MCF 10A (cell line): ENCODE measurements around the gene ZDHHC1. TPM values are rescaled to one million over a fixed set of nuclear protein-coding genes. Genes with fewer than 3 reads are reported as not detected.
"Not testable (repeated sequence)": the region's sequence is repeated elsewhere in the genome, so short reads cannot be mapped to it uniquely, and the experiment has no call there.

Source experiments
- BruUV-seq: library from RNA; stranded (reverse); fragments of 400-500 nt; replicated peaks from 2 replicates; lab custom pipeline; 2021; lab: Mats Ljungman, UMichigan
- CTCF ChIA-PET: fragments of 300-600 bp; sonication (Branson Sonifier 250); formaldehyde crosslinking; extraction: SDS; loops from one replicate; lab custom pipeline; 2021; ENCODE audit warnings: antibody characterized with exemption, inconsistent platforms; lab: Yijun Ruan, JAX
- POLR2A ChIA-PET: fragments of 300-600, 350-650 bp; sonication (Branson Sonifier 250); formaldehyde crosslinking; extraction: SDS; loops from one replicate; lab custom pipeline; 2020; ENCODE audit warnings: antibody characterized with exemption, inconsistent platforms; lab: Yijun Ruan, JAX
- DNase-seq: peaks from one replicate; pipeline ENCODE4 v3.0.0-alpha.2; 2018; ENCODE audit not compliant: unreplicated experiment
- H3K27ac Mint-ChIP-seq: one replicate; pipeline ENCODE4 v1.8.0; 2022; ENCODE audit warnings: mild to moderate bottlenecking, low read depth, mixed read lengths; ENCODE audit not compliant: unreplicated experiment
- H3K27me3 Mint-ChIP-seq: one replicate; pipeline ENCODE4 v1.8.0; 2022; ENCODE audit warnings: mixed read lengths; ENCODE audit not compliant: insufficient read depth, unreplicated experiment
- H3K36me3 Mint-ChIP-seq: one replicate; pipeline ENCODE4 v1.8.0; 2022; ENCODE audit warnings: mild to moderate bottlenecking, moderate library complexity, mixed read lengths; ENCODE audit not compliant: insufficient read depth, unreplicated experiment
- H3K4me1 Mint-ChIP-seq: one replicate; pipeline ENCODE4 v1.8.0; 2022; ENCODE audit warnings: mixed read lengths; ENCODE audit not compliant: insufficient read depth, unreplicated experiment
- H3K4me3 Mint-ChIP-seq: one replicate; pipeline ENCODE4 v1.8.0; 2022; ENCODE audit warnings: mild to moderate bottlenecking, moderate library complexity, mixed read lengths; ENCODE audit not compliant: unreplicated experiment
- H3K9me3 Mint-ChIP-seq: one replicate; pipeline ENCODE4 v1.8.0; 2022; ENCODE audit warnings: mixed read lengths; ENCODE audit not compliant: unreplicated experiment
- CTCF ChIP-seq: fragments of 200-600 bp; IDR thresholded peaks from one replicate; pipeline ENCODE4 v1.8.0; 2022; ENCODE audit warnings: antibody characterized with exemption, mild to moderate bottlenecking; ENCODE audit not compliant: unreplicated experiment
- intact Hi-C: fragments of 100-400 bp; cut with micrococcal nuclease; formaldehyde crosslinking; loops from 2 replicates; pipeline ENCODE4 v1.14.1; 2022
- total RNA-seq: library from RNA; stranded (reverse); gene quantifications from 2 replicates; pipeline ENCODE4 v1.2.3, GENCODE V29; 2022

Gene ZDHHC1
- total RNA-seq, 1 experiment from 2014 or later, result 5.9 TPM

- no peak for TF ChIP-seq CTCF
- no peaks in the 10 kb centered on the region for H3K4me1 Mint-ChIP-seq
- no peak overlapping the region for H3K27ac Mint-ChIP-seq
- no peaks in the 10 kb centered on the region for H3K9me3 Mint-ChIP-seq
- no peaks in the 10 kb centered on the region for H3K27me3 Mint-ChIP-seq
- ChIA-PET POLR2A (no interaction called here), CTCF (no interaction called here)
- intact Hi-C loops, result loop anchor here (10.0 kb wide), 1 partner anchor 66 kb away; no protein-coding TSS in a partner anchor
- BruUV-seq, result no TSS peak
- H3K36me3 Mint-ChIP-seq, result no peaks in the 10 kb centered on the region
- DNase-seq, result no peak
- H3K4me3 Mint-ChIP-seq, result no peak overlapping the region
Observed at GRCh38 chr16:67378642-67379041, 37.6 kb downstream of the ZDHHC1 start.

GRCh38 chr16:67376012-67376411, 40.3 kb downstream of the ZDHHC1 start:
- H3K4me1 Mint-ChIP-seq, H3K9me3 Mint-ChIP-seq, H3K27ac Mint-ChIP-seq, H3K4me3 Mint-ChIP-seq, H3K27me3 Mint-ChIP-seq, POLR2A ChIA-PET, H3K36me3 Mint-ChIP-seq, BruUV-seq, DNase-seq: not testable (repeated sequence)
- CTCF ChIA-PET, result interaction anchor here (0.8 to 1.7 kb wide), 2 partner anchors 40 to 45 kb away, joined by 5 to 6 read pairs; partner anchors contain the start of gene ZDHHC1
- intact Hi-C loops, result loop anchor here (10.0 kb wide), 1 partner anchor 69 kb away; no protein-coding TSS in a partner anchor

GRCh38 chr16:67372664-67373063, 43.6 kb downstream of the ZDHHC1 start:
- H3K4me3 Mint-ChIP-seq, result no peak overlapping the region
- intact Hi-C loops, result loop anchor here (5.0 to 10.0 kb wide), 3 partner anchors 45 to 95 kb away; partner anchors contain the start of gene ZDHHC1
- no peaks in the 10 kb centered on the region for H3K36me3 Mint-ChIP-seq
- CTCF ChIA-PET, result interaction anchor here (0.6 to 1.2 kb wide), 4 partner anchors 48 to 105 kb away, joined by 3 to 5 read pairs (median 4); no protein-coding TSS in a partner anchor
- no peaks in the 10 kb centered on the region for H3K9me3 Mint-ChIP-seq
- no TSS peak for BruUV-seq
- no peaks in the 10 kb centered on the region for H3K27me3 Mint-ChIP-seq
- TF ChIP-seq CTCF, result peak; percentile 24
- peak; percentile 30 for DNase-seq
- no peaks in the 10 kb centered on the region for H3K4me1 Mint-ChIP-seq
- no peak overlapping the region for H3K27ac Mint-ChIP-seq
- POLR2A ChIA-PET, result no interaction called here

- H3K4me3 Mint-ChIP-seq, result no peak overlapping the region
- H3K9me3 Mint-ChIP-seq, result no peaks in the 10 kb centered on the region
- H3K27ac Mint-ChIP-seq, result no peak overlapping the region
- H3K36me3 Mint-ChIP-seq, result no peaks in the 10 kb centered on the region
- no peak for TF ChIP-seq CTCF
- no TSS peak for BruUV-seq
- intact Hi-C loops, result loop anchor here (5.0 to 10.0 kb wide), 3 partner anchors 47 to 97 kb away; partner anchors contain the start of gene ZDHHC1
- POLR2A ChIA-PET, result no interaction called here
- no peaks in the 10 kb centered on the region for H3K4me1 Mint-ChIP-seq
- DNase-seq, result no peak
- peaks cover 7% of the 10 kb centered on the region for H3K27me3 Mint-ChIP-seq
- CTCF ChIA-PET, result interaction anchor here (0.6 to 1.0 kb wide), 2 partner anchors 58 to 131 kb away, joined by 3 to 4 read pairs; no protein-coding TSS in a partner anchor
Observed at GRCh38 chr16:67370661-67371060, 45.6 kb downstream of the ZDHHC1 start.
